T-helper 17 cell (primary cell): Measurements from ENCODE around the gene DNAJC24. TPM values are rescaled to one million over a fixed set of nuclear protein-coding genes. Genes with fewer than 3 reads are reported as not detected.

Experiments
- ATAC-seq: fragments of 150-1000 bp; cut with Tn5 transposase; 2 replicates; pipeline ENCODE4 v1.10.0; 2021; ENCODE audit warnings: mild to moderate bottlenecking, moderate library complexity
- DNase-seq, 3 donors: peaks; one replicate each; pipeline versions ENCODE4 v3.0.0 to v3.0.0-alpha.2; 2020 to 2021
- H3K9me3 ChIP-seq: one replicate; pipeline ENCODE4 v1.7.0; 2013; ENCODE audit warnings: low read length, mild to moderate bottlenecking; ENCODE audit not compliant: control insufficient read depth, poor library complexity, severe bottlenecking
- H3K27ac Mint-ChIP-seq: one replicate; pipeline ENCODE4 v1.8.0; 2022; ENCODE audit warnings: mild to moderate bottlenecking, moderate library complexity, mixed read lengths
- H3K27me3 Mint-ChIP-seq: one replicate; pipeline ENCODE4 v1.8.0; 2022; ENCODE audit warnings: mixed read lengths
- H3K36me3 Mint-ChIP-seq: one replicate; pipeline ENCODE4 v1.8.0; 2022; ENCODE audit warnings: low read depth, mixed read lengths
- H3K4me1 Mint-ChIP-seq: one replicate; pipeline ENCODE4 v1.8.0; 2022; ENCODE audit warnings: mild to moderate bottlenecking, mixed read lengths
- H3K4me3 Mint-ChIP-seq: one replicate; pipeline ENCODE4 v1.8.0; 2022; ENCODE audit warnings: mild to moderate bottlenecking, moderate library complexity, mixed read lengths
- total RNA-seq, 4 donors: library from RNA in 2 of 4; stranded (reverse) in 2 of 4; gene quantifications; one replicate each; pipeline ENCODE4 v1.2.3 and lab custom pipeline; 2022 to 2026

DNAJC24 gene
- total RNA-seq, 2 donors from 2014 or later, result 10.3 to 14.8 TPM

GRCh38 chr11:31421820-31422219 is 52.2 kb downstream of the DNAJC24 start:
- no peaks in the 10 kb centered on the region for H3K9me3 ChIP-seq
- no peak for ATAC-seq

GRCh38 chr11:31422703-31423102 is 53.0 kb downstream of the DNAJC24 start:
- H3K27me3 Mint-ChIP-seq, result no peaks in the 10 kb centered on the region
- H3K4me3 Mint-ChIP-seq, result no peak overlapping the region
- ATAC-seq (no peak), DNase-seq (no peak)
- H3K9me3 ChIP-seq, result no peaks in the 10 kb centered on the region
- H3K27ac Mint-ChIP-seq, result no peak overlapping the region
- H3K4me1 Mint-ChIP-seq, result peaks cover 2% of the 10 kb centered on the region
- no peaks in the 10 kb centered on the region for H3K36me3 Mint-ChIP-seq

More at GRCh38 chr11:31421820-31422219, 52.2 kb downstream of the DNAJC24 start:
- DNase-seq, result no peak
- H3K4me3 Mint-ChIP-seq, result no peak overlapping the region
- no peaks in the 10 kb centered on the region for H3K27me3 Mint-ChIP-seq
- H3K4me1 Mint-ChIP-seq, result peaks cover 2% of the 10 kb centered on the region
- no peaks in the 10 kb centered on the region for H3K36me3 Mint-ChIP-seq
- H3K27ac Mint-ChIP-seq, result no peak overlapping the region

GRCh38 chr11:31424652-31425051 is 55.0 kb downstream of the DNAJC24 start:
- H3K36me3 Mint-ChIP-seq, result peaks cover 3% of the 10 kb centered on the region
- ATAC-seq (no peak), DNase-seq (no peak)
- H3K27me3 Mint-ChIP-seq, result no peaks in the 10 kb centered on the region
- H3K4me1 Mint-ChIP-seq, result peaks cover 2% of the 10 kb centered on the region
- H3K27ac Mint-ChIP-seq, result no peak overlapping the region
- H3K9me3 ChIP-seq, result no peaks in the 10 kb centered on the region
- H3K4me3 Mint-ChIP-seq, result no peak overlapping the region

- H3K36me3 Mint-ChIP-seq, result no peaks in the 10 kb centered on the region
Observed at GRCh38 chr11:31433851-31434250, 64.2 kb downstream of the DNAJC24 start.

GRCh38 chr11:31437742-31438435 is 68.2 kb downstream of the DNAJC24 start:
- Mint-ChIP-seq H3K27ac (no peak overlapping the region), H3K4me3 (no peak overlapping the region), H3K4me1 (peaks cover 4% of the 10 kb centered on the region), H3K27me3 (no peaks in the 10 kb centered on the region), H3K36me3 (no peaks in the 10 kb centered on the region)
- ATAC-seq (no peak), DNase-seq (no peak)
- no peaks in the 10 kb centered on the region for H3K9me3 ChIP-seq

More at GRCh38 chr11:31433851-31434250, 64.2 kb downstream of the DNAJC24 start:
- H3K4me3 Mint-ChIP-seq, result no peak overlapping the region
- H3K4me1 Mint-ChIP-seq, result peaks cover 4% of the 10 kb centered on the region
- peak overlapping the region; percentile 41 for H3K27ac Mint-ChIP-seq
- no peak for DNase-seq
- H3K27me3 Mint-ChIP-seq, result no peaks in the 10 kb centered on the region
- no peaks in the 10 kb centered on the region for H3K9me3 ChIP-seq
- ATAC-seq, result no peak

- no peak for ATAC-seq
- Mint-ChIP-seq H3K4me3 (no peak overlapping the region), H3K27ac (no peak overlapping the region), H3K4me1 (peaks cover 4% of the 10 kb centered on the region), H3K36me3 (no peaks in the 10 kb centered on the region), H3K27me3 (no peaks in the 10 kb centered on the region)
- no peak for DNase-seq
- H3K9me3 ChIP-seq, result no peaks in the 10 kb centered on the region
Observed at GRCh38 chr11:31441296-31441695, 71.6 kb downstream of the DNAJC24 start.

GRCh38 chr11:31442086-31442485 is 72.4 kb downstream of the DNAJC24 start:
- peaks cover 4% of the 10 kb centered on the region for H3K4me1 Mint-ChIP-seq
- H3K9me3 ChIP-seq, result no peaks in the 10 kb centered on the region
- no peaks in the 10 kb centered on the region for H3K36me3 Mint-ChIP-seq
- no peaks in the 10 kb centered on the region for H3K27me3 Mint-ChIP-seq
- no peak overlapping the region for H3K27ac Mint-ChIP-seq
- H3K4me3 Mint-ChIP-seq, result no peak overlapping the region
- DNase-seq (no peak), ATAC-seq (no peak)

GRCh38 chr11:31443802-31444201 is 74.1 kb downstream of the DNAJC24 start:
- no peaks in the 10 kb centered on the region for H3K9me3 ChIP-seq
- DNase-seq (no peak), ATAC-seq (no peak)
- H3K4me1 Mint-ChIP-seq, result no peaks in the 10 kb centered on the region
- no peaks in the 10 kb centered on the region for H3K27me3 Mint-ChIP-seq
- H3K4me3 Mint-ChIP-seq, result no peak overlapping the region
- H3K27ac Mint-ChIP-seq, result no peak overlapping the region
- H3K36me3 Mint-ChIP-seq, result no peaks in the 10 kb centered on the region

GRCh38 chr11:31445621-31446020 is 76.0 kb downstream of the DNAJC24 start:
- no peak overlapping the region for H3K27ac Mint-ChIP-seq
- ATAC-seq (no peak), DNase-seq (no peak)
- no peaks in the 10 kb centered on the region for H3K36me3 Mint-ChIP-seq
- no peaks in the 10 kb centered on the region for H3K4me1 Mint-ChIP-seq
- no peaks in the 10 kb centered on the region for H3K9me3 ChIP-seq
- H3K27me3 Mint-ChIP-seq, result no peaks in the 10 kb centered on the region
- no peak overlapping the region for H3K4me3 Mint-ChIP-seq

- DNase-seq (no peak), ATAC-seq (no peak)
- Mint-ChIP-seq H3K36me3 (peaks cover 5% of the 10 kb centered on the region), H3K4me3 (no peak overlapping the region), H3K4me1 (peaks cover 7% of the 10 kb centered on the region), H3K27me3 (no peaks in the 10 kb centered on the region), H3K27ac (no peak overlapping the region)
- no peaks in the 10 kb centered on the region for H3K9me3 ChIP-seq
Observed at GRCh38 chr11:31449040-31449439, 79.4 kb downstream of the DNAJC24 start.

- H3K36me3 Mint-ChIP-seq, result peaks cover 5% of the 10 kb centered on the region
- no peak for ATAC-seq
Observed at GRCh38 chr11:31450841-31451240, 81.2 kb downstream of the DNAJC24 start.

GRCh38 chr11:31455177-31455576 is 85.5 kb downstream of the DNAJC24 start:
- DNase-seq (no peak), ATAC-seq (no peak)
- H3K4me1 Mint-ChIP-seq, result peaks cover 7% of the 10 kb centered on the region
- no peak overlapping the region for H3K4me3 Mint-ChIP-seq
- H3K9me3 ChIP-seq, result no peaks in the 10 kb centered on the region
- peaks cover 7% of the 10 kb centered on the region for H3K36me3 Mint-ChIP-seq
- H3K27me3 Mint-ChIP-seq, result no peaks in the 10 kb centered on the region
- no peak overlapping the region for H3K27ac Mint-ChIP-seq

More at GRCh38 chr11:31450841-31451240, 81.2 kb downstream of the DNAJC24 start:
- Mint-ChIP-seq H3K27me3 (no peaks in the 10 kb centered on the region), H3K4me3 (no peak overlapping the region), H3K4me1 (peaks cover 7% of the 10 kb centered on the region), H3K27ac (no peak overlapping the region)
- DNase-seq, result no peak
- H3K9me3 ChIP-seq, result no peaks in the 10 kb centered on the region

GRCh38 chr11:31464436-31464835 is 94.8 kb downstream of the DNAJC24 start:
- H3K36me3 Mint-ChIP-seq, result peaks cover 7% of the 10 kb centered on the region
- peaks cover 2% of the 10 kb centered on the region for H3K4me1 Mint-ChIP-seq
- no peak for ATAC-seq
- no peak overlapping the region for H3K4me3 Mint-ChIP-seq
- H3K27me3 Mint-ChIP-seq, result no peaks in the 10 kb centered on the region
- H3K27ac Mint-ChIP-seq, result no peak overlapping the region
- no peak for DNase-seq
- H3K9me3 ChIP-seq, result no peaks in the 10 kb centered on the region

GRCh38 chr11:31474083-31474482 is 104.4 kb downstream of the DNAJC24 start:
- no peaks in the 10 kb centered on the region for H3K27me3 Mint-ChIP-seq
- peaks cover 2% of the 10 kb centered on the region for H3K4me1 Mint-ChIP-seq
- ATAC-seq (no peak), DNase-seq (no peak)
- H3K9me3 ChIP-seq, result no peaks in the 10 kb centered on the region
- no peak overlapping the region for H3K4me3 Mint-ChIP-seq
- H3K36me3 Mint-ChIP-seq, result peaks cover 7% of the 10 kb centered on the region
- H3K27ac Mint-ChIP-seq, result no peak overlapping the region
